Mesothelial cell of epicardium (in vitro differentiated cells): Measurements from ENCODE around the gene ZNF830. TPM values are rescaled to one million over a fixed set of nuclear protein-coding genes. Genes with fewer than 3 reads are reported as not detected.

Experiments
- DNase-seq, 2 experiments: peaks; one replicate each; pipeline ENCODE4 v3.0.0; 2021; ENCODE audit warnings: low spot score in 2 of 2; ENCODE audit not compliant: unreplicated experiment in 2 of 2
- H3K27ac Mint-ChIP-seq: 2 replicates; pipeline ENCODE4 v1.8.0; 2021; ENCODE audit warnings: mixed read lengths
- H3K27me3 Mint-ChIP-seq: 2 replicates; pipeline ENCODE4 v1.8.0; 2021; ENCODE audit warnings: low read depth, mixed read lengths
- H3K36me3 Mint-ChIP-seq: 2 replicates; pipeline ENCODE4 v1.8.0; 2021; ENCODE audit warnings: mixed read lengths
- H3K4me1 Mint-ChIP-seq: 2 replicates; pipeline ENCODE4 v1.8.0; 2021; ENCODE audit warnings: mixed read lengths
- H3K4me3 Mint-ChIP-seq: 2 replicates; pipeline ENCODE4 v1.8.0; 2021; ENCODE audit warnings: mild to moderate bottlenecking, moderate library complexity, mixed read lengths
- H3K9me3 Mint-ChIP-seq: 2 replicates; pipeline ENCODE4 v1.8.0; 2021; ENCODE audit warnings: mixed read lengths
- total RNA-seq: library from RNA; stranded (reverse); gene quantifications from 3 replicates; pipeline ENCODE4 v1.2.1, GENCODE V29; 2021
- TF ChIP-seq, protein P1 (sequence below): fragments of 200-600 bp; sonication (generic); IDR thresholded peaks from one replicate; pipeline ENCODE4 v1.5.0; 2021; ENCODE audit warnings: antibody characterized with exemption; ENCODE audit not compliant: unreplicated experiment

Gene ZNF830
- total RNA-seq, 1 donor from 2014 or later: 17.2 TPM

DNA sequence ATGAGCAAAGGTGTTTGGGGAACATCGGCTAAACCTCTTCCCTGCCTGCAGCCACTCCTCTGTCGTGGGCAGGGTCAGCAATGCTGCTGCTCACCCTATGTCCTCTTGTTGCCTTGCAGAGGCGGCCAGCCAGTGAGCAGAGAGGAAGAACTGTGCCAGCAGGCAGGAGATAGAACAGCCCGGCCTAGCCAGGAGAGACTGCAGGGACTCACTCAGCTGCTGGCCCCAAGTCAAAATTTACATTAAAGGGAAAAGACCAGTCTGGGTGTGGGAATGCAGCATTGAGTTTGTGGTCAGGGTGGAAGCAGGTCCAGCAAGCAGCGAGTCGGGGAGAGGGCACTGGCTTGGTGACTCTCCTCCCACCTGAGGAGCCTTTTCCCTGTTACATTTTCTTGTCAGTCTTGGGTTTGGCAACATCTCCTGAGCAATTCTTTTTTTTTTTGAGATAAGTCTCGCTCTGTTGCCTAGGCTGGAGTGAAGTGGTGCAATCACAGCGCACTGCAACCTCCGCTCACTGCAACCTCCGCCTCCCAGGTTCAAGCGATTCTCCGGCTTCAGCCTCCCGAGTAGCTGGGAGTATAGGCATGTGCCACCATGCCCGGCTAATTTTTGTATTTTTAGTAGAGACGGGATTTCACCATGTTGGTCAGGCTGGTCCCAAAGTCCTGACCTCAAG, 41.7 kb downstream of the ZNF830 start:
- Mint-ChIP-seq H3K4me1 (peaks cover 4% of the 10 kb centered on the region), H3K9me3 (no peaks in the 10 kb centered on the region), H3K4me3 (no peak overlapping the region), H3K27ac (no peak overlapping the region), H3K36me3 (peaks cover 32% of the 10 kb centered on the region), H3K27me3 (no peaks in the 10 kb centered on the region)
- DNase-seq: no peak
- TF ChIP-seq, protein P1, sequence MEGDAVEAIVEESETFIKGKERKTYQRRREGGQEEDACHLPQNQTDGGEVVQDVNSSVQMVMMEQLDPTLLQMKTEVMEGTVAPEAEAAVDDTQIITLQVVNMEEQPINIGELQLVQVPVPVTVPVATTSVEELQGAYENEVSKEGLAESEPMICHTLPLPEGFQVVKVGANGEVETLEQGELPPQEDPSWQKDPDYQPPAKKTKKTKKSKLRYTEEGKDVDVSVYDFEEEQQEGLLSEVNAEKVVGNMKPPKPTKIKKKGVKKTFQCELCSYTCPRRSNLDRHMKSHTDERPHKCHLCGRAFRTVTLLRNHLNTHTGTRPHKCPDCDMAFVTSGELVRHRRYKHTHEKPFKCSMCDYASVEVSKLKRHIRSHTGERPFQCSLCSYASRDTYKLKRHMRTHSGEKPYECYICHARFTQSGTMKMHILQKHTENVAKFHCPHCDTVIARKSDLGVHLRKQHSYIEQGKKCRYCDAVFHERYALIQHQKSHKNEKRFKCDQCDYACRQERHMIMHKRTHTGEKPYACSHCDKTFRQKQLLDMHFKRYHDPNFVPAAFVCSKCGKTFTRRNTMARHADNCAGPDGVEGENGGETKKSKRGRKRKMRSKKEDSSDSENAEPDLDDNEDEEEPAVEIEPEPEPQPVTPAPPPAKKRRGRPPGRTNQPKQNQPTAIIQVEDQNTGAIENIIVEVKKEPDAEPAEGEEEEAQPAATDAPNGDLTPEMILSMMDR: no peak

DNA sequence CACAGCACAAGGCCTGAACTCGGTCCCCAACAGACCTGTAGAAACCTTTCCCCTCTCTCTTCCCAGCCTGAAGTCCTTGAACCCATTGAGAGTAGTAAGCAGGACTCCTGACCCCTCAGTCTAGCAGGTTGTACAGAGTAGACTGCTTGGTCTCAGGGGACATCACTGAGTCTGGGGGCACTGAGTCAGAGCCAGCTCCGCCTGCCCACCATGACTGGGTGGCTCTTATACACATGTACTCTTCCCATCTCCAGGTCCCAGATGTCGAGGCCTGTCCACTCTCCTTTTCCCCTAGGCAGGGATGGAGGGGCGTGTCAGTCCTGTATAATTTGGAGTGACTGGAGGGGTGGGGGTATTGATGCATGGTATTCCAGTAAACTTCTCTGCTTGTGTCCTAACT, 42.4 kb downstream of the ZNF830 start:
- Mint-ChIP-seq H3K27ac (no peak overlapping the region), H3K36me3 (peaks cover 28% of the 10 kb centered on the region), H3K4me1 (no peaks in the 10 kb centered on the region), H3K27me3 (no peaks in the 10 kb centered on the region), H3K4me3 (no peak overlapping the region), H3K9me3 (no peaks in the 10 kb centered on the region)
- DNase-seq: no peak
- TF ChIP-seq, protein P1: no peak

DNA sequence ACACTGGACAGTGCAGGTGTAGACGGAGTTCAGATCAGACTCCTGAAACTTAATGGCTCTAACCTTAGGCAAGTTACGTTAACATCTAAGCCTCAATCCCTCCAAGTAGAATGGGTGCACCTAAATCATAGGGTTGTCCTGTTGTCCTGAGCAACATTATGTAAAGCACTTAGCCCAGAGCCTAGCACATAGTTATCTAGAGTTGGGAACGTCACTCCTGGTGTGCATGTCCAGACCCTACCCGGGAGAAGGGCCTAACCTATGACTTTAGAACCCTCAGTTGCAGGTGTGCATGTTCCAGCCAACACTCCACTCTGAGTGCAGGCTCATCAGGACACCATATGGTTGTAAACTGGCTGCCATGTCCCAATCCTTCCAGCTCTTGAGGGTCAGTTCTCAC, 45.0 kb downstream of the ZNF830 start:
- Mint-ChIP-seq H3K36me3 (peaks cover 29% of the 10 kb centered on the region), H3K27me3 (no peaks in the 10 kb centered on the region), H3K4me1 (no peaks in the 10 kb centered on the region), H3K9me3 (no peaks in the 10 kb centered on the region), H3K27ac (no peak overlapping the region), H3K4me3 (no peak overlapping the region)
- no peak for DNase-seq
- TF ChIP-seq, protein P1: no peak

DNA sequence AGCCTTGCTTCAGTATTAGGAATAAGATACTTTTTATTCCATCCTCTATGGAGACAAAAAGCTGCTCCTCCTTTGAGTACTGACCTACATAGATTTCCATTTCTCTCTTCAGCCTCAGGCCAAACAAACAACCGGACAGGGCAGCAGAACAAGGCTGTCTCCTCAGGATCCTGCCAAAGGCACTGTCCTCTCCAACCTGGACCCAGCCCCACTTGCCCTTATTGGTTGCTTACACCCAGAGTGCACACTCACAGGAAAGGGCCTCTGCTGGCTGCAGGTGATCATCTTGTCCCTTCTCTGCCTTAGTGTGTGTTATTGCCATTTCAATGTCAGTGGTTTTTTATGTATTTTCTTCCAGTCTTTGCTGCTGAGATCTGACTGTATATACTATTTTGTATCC, 45.6 kb downstream of the ZNF830 start:
- TF ChIP-seq, protein P1: no peak
- no peak for DNase-seq
- peaks cover 26% of the 10 kb centered on the region for H3K36me3 Mint-ChIP-seq
- no peak overlapping the region for H3K27ac Mint-ChIP-seq
- no peaks in the 10 kb centered on the region for H3K9me3 Mint-ChIP-seq
- H3K27me3 Mint-ChIP-seq: no peaks in the 10 kb centered on the region
- no peak overlapping the region for H3K4me3 Mint-ChIP-seq
- H3K4me1 Mint-ChIP-seq: no peaks in the 10 kb centered on the region

DNA sequence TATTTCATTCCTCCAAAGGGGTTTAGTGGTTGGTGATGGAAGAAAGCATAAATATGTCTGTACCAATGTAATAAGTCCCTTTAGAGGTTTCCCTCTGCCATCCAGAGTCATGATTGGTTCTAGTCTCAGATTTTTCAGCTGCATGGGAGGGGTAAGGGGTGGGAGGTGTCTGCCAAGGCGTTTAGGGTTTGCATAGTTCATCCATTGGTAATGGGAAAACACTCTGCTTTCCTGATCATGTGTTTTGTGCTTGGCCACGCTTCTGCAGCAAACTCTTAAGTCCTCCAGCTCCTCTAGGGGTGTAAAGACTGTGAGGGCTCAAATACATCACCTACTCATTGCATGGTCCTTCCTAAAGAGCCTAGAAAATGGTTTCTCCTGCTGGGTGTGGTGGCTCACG, 48.8 kb downstream of the ZNF830 start:
- TF ChIP-seq, protein P1: no peak
- H3K9me3 Mint-ChIP-seq: no peaks in the 10 kb centered on the region
- no peaks in the 10 kb centered on the region for H3K27me3 Mint-ChIP-seq
- no peak overlapping the region for H3K27ac Mint-ChIP-seq
- DNase-seq: no peak
- H3K4me1 Mint-ChIP-seq: peaks cover 6% of the 10 kb centered on the region
- H3K4me3 Mint-ChIP-seq: no peak overlapping the region
- H3K36me3 Mint-ChIP-seq: peaks cover 15% of the 10 kb centered on the region
